Immature natural killer cell (primary cell): ENCODE data around the gene SMARCA5. TPM values are rescaled to one million over a fixed set of nuclear protein-coding genes. Genes with fewer than 3 reads are reported as not detected.

ENCODE experiments used
- DNase-seq, 3 donors: peaks; one replicate each; pipeline ENCODE4 v3.0.0; 2022; ENCODE audit warnings: mixed read lengths in 1 of 3
- H3K27ac Mint-ChIP-seq, 6 donors: one replicate each; pipeline ENCODE4 v1.8.0; 2020; ENCODE audit warnings: mixed read lengths in 6 of 6, mild to moderate bottlenecking in 5 of 6, inconsistent platforms in 4 of 6, moderate library complexity in 3 of 6
- H3K27me3 Mint-ChIP-seq, 3 donors: one replicate each; pipeline ENCODE4 v1.8.0; 2020 to 2021; ENCODE audit warnings: low read depth in 3 of 3, mild to moderate bottlenecking in 3 of 3, mixed read lengths in 3 of 3, moderate library complexity in 3 of 3, inconsistent platforms in 1 of 3
- H3K36me3 Mint-ChIP-seq, 3 donors: one replicate each; pipeline ENCODE4 v1.8.0; 2020; ENCODE audit warnings: mixed read lengths in 3 of 3, inconsistent platforms in 2 of 3, mild to moderate bottlenecking in 2 of 3
- H3K4me1 Mint-ChIP-seq, 2 donors: one replicate each; pipeline ENCODE4 v1.8.0; 2020; ENCODE audit warnings: inconsistent platforms in 2 of 2, mild to moderate bottlenecking in 2 of 2, mixed read lengths in 2 of 2, moderate library complexity in 1 of 2
- H3K4me3 Mint-ChIP-seq, 5 donors: one replicate each; pipeline ENCODE4 v1.8.0; 2020; ENCODE audit warnings: mild to moderate bottlenecking in 5 of 5, mixed read lengths in 5 of 5, inconsistent platforms in 3 of 5, moderate library complexity in 3 of 5
- H3K9me3 Mint-ChIP-seq, 6 donors: one replicate each; pipeline ENCODE4 v1.8.0; 2020; ENCODE audit warnings: mild to moderate bottlenecking in 6 of 6, mixed read lengths in 6 of 6, inconsistent platforms in 4 of 6, moderate library complexity in 3 of 6
- polyA plus RNA-seq, 3 donors: library from polyadenylated mRNA; unstranded; fragments of 300-500 nt; fragmentation: Illumina TruSeq; gene quantifications; one replicate each; pipeline ENCODE4 v1.2.3, GENCODE V29; 2021

Gene SMARCA5
- polyA plus RNA-seq, 3 donors from 2014 or later, result 18.7 to 34.9 (median 20.1) TPM

DNA sequence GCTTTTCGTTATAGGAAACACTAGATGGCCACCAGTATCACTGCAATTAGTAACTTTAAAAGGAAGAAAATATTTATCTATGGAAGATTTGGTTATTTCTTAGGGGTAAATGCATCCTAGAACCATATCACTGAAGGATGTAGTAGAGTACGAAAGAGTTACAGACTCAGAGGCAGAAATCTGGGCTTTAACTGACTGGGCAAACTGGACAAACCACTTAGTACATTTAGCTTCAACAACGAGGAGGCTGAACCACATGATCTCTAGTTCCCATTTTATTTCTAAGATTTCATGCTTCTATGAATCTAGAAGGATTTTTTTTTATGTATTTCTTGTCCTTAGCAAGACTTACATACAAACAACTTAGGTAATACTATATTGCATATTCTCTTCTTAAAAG is 93.0 kb downstream of the SMARCA5 start:
- no peaks in the 10 kb centered on the region for H3K36me3 Mint-ChIP-seq
- H3K9me3 Mint-ChIP-seq, result peaks cover 0 to 2% (median 0%) of the 10 kb centered on the region in 6 donors
- no peak overlapping the region for H3K27ac Mint-ChIP-seq
- no peaks in the 10 kb centered on the region for H3K4me1 Mint-ChIP-seq
- H3K4me3 Mint-ChIP-seq, result no peak overlapping the region
- DNase-seq, result no peak
- no peaks in the 10 kb centered on the region for H3K27me3 Mint-ChIP-seq

Other genes starting within 250 kb of the SMARCA5 start
- gene GAB1, start 176.8 kb upstream of the SMARCA5 start, polyA plus RNA-seq, result 1 to 10 TPM in 2 of 3 donors, not detected in 1; 1.9 to 2.9 TPM
- not detected for gene FREM3, start 187.0 kb downstream of the SMARCA5 start, polyA plus RNA-seq